Stomach (tissue), 9 donors: ENCODE measurements around the gene ENTPD2. TPM values are rescaled to one million over a fixed set of nuclear protein-coding genes. Genes with fewer than 3 reads are reported as not detected.
"Not testable (repeated sequence)": the region's sequence is repeated elsewhere in the genome, so short reads cannot be mapped to it uniquely, and the experiment has no call there.

Source experiments
- DNase-seq, 2 donors: peaks; one replicate each; pipeline versions ENCODE4 v3.0.0 to v3.0.0-alpha.2; 2013 to 2019
- H3K27ac ChIP-seq, 5 donors: fragments of 200-600 bp in 4 of 5; sonication (generic) in 4 of 5; one replicate each; pipeline ENCODE4 v1.5.1; 2013 to 2019; ENCODE audit warnings: mild to moderate bottlenecking in 1 of 5, moderate library complexity in 1 of 5
- H3K27me3 ChIP-seq, 3 donors: fragments of 200-600 bp; sonication (generic); one replicate each; pipeline ENCODE4 v1.5.1; 2017 to 2019; ENCODE audit warnings: mixed run types in 1 of 3
- H3K36me3 ChIP-seq, 4 donors: fragments of 200-600 bp; sonication (generic); 1 replicate in 3 of 4; 2 replicates in 1 of 4; pipeline ENCODE4 v1.5.1; 2016 to 2019
- H3K4me1 ChIP-seq, 4 donors: fragments of 200-600 bp; sonication (generic); one replicate each; pipeline ENCODE4 v1.5.1; 2016 to 2019
- H3K4me3 ChIP-seq, 4 donors: fragments of 200-600 bp; sonication (generic) in 3 of 4; one replicate each; pipeline ENCODE4 v1.5.1; 2016 to 2019; ENCODE audit warnings: mild to moderate bottlenecking in 1 of 4
- H3K9me3 ChIP-seq, 4 donors: fragments of 200-600 bp; sonication (generic); one replicate each; pipeline ENCODE4 v1.5.1; 2016 to 2019
- CTCF ChIP-seq, 7 experiments: fragments of 450-650 bp in 4 of 7; fragments of 200-600 bp in 3 of 7; sonication (generic) in 3 of 7; IDR thresholded peaks; one replicate each; pipeline ENCODE4 v1.5.1; 2016 to 2019; ENCODE audit warnings: antibody characterized with exemption in 7 of 7, control low read depth in 2 of 7, mild to moderate bottlenecking in 1 of 7
- EP300 ChIP-seq: sonication (generic); formaldehyde crosslinking; IDR thresholded peaks from one replicate; pipeline ENCODE4 v1.6.1; 2017; ENCODE audit warnings: antibody characterized with exemption
- POLR2A ChIP-seq, 4 donors: fragments of 450-650 bp; IDR thresholded peaks; one replicate each; pipeline ENCODE4 v1.6.1; 2016; ENCODE audit warnings: antibody characterized with exemption in 4 of 4, control low read depth in 2 of 4, mild to moderate bottlenecking in 1 of 4, moderate library complexity in 1 of 4
- POLR2AphosphoS5 ChIP-seq, 3 donors: sonication (generic); formaldehyde crosslinking; IDR thresholded peaks; one replicate each; pipeline ENCODE4 v1.6.1; 2016; ENCODE audit warnings: antibody characterized with exemption in 3 of 3
- WGBS, 5 donors: extraction: QIAGEN DNeasy Blood & Tissue Kit in 3 of 5; methylation state at CpG; one replicate each; pipeline versions ENCODE4 v1.1.5 to v1.1.7; 2013 to 2018; 5-methylcytosine and 5-hydroxymethylcytosine counted together
- intact Hi-C: fragments of 100-400 bp; cut with DNase I; formaldehyde crosslinking; loops from one replicate; pipeline ENCODE4 v1.15.1; 2023; ENCODE audit warnings: low total_unique reads
- polyA plus RNA-seq, 3 donors: library from polyadenylated mRNA; stranded (reverse); fragments of 200-250 nt; gene quantifications; one replicate each; pipeline ENCODE4 v1.2.3, GENCODE V29; 2013
- total RNA-seq, 5 donors: library from RNA; depleted of rRNA; stranded (reverse); fragments of >200 nt; gene quantifications; one replicate each; pipeline versions ENCODE4 v1.1.0 to v1.2.3, GENCODE V29; 2014 to 2016
- donor health status: healthy with polysubstance abuse.
- donor health status: Bipolar disorder and iron deficiency.
- donor health status: healthy.

ENTPD2 gene
- total and polyA plus RNA-seq, 8 donors: 2.0 to 11.3 (median 3.5) TPM; not detected in 1

GRCh38 chr9:137063311-137064026, 9.6 kb upstream of the ENTPD2 start:
- H3K4me1 ChIP-seq: peaks cover 0 to 28% (median 17%) of the 10 kb centered on the region in 4 donors
- WGBS, 5 donors: 73 to 88% (median 83%) methylated on average over 11 to 26 of the region's 26 CpGs
- no peak for TF ChIP-seq CTCF (IDR thresholded peaks at IDR 0.05)
- TF ChIP-seq EP300: no peak
- TF ChIP-seq POLR2A (IDR thresholded peaks at IDR 0.05): no peak
- TF ChIP-seq POLR2AphosphoS5 (IDR thresholded peaks at IDR 0.05): no peak
- peaks cover 0 to 14% (median 0%) of the 10 kb centered on the region in 3 donors for H3K27me3 ChIP-seq
- H3K9me3 ChIP-seq: no peaks in the 10 kb centered on the region
- DNase-seq: no peak
- no peak overlapping the region for H3K4me3 ChIP-seq
- intact Hi-C loops: no loop called here
- no peaks in the 10 kb centered on the region for H3K36me3 ChIP-seq
- no peak overlapping the region for H3K27ac ChIP-seq

DNA sequence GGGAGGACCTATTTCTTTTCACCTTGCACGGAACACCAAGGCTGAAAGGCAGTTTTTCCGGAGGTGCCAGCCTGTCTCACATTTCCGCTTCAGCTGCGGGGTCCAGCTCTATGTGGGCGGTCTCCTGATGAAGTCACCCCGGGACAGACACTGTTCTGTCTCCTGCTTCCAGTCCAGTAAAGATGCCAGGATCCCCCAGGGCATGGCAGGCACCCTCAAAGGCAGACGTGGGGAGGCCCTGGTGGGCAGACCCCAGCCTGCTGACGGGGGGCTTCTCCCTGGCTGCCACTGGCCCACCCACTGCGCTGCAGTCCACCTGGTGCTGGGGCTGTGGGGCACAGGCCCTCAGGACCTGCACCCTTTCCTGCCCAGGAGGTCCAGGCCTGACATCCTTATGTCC, 8.9 kb upstream of the ENTPD2 start:
- peaks cover 0 to 25% (median 15%) of the 10 kb centered on the region in 4 donors for H3K4me1 ChIP-seq
- DNase-seq, H3K27ac ChIP-seq, H3K27me3 ChIP-seq, H3K36me3 ChIP-seq, intact Hi-C loops, H3K9me3 ChIP-seq, H3K4me3 ChIP-seq: not testable (repeated sequence)
- WGBS, 5 donors: 80 to 92% (median 87%) methylated on average over 1 to 7 of the region's 9 CpGs

DNA sequence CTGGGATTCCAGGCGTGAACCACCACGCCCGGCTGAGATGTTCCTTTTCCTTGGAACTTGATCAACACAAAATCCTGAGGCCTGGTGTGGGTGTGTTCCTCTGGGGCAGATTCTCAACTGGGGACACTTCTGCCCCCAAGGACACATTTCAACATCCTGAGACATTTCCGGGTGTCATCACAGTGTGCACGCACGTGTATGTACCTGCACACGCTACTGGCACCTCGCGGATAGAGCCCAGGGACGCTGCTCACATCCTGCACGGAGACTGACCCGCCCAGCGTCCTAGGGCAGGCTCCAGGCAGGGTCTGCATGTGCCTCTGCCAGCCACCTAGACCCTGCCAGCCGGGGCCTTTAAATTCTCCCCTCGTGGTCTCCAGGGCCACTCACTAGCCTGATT, 8.5 kb upstream of the ENTPD2 start:
- Histone ChIP-seq H3K27ac (no peak overlapping the region), H3K36me3 (no peaks in the 10 kb centered on the region), H3K9me3 (no peaks in the 10 kb centered on the region), H3K27me3 (peaks cover 0 to 8% (median 0%) of the 10 kb centered on the region in 3 donors), H3K4me1 (peaks cover 0 to 27% (median 18%) of the 10 kb centered on the region in 4 donors), H3K4me3 (no peak overlapping the region)
- intact Hi-C loops: no loop called here
- TF ChIP-seq EP300: no peak
- no peak for TF ChIP-seq CTCF (IDR thresholded peaks at IDR 0.05)
- TF ChIP-seq POLR2AphosphoS5 (IDR thresholded peaks at IDR 0.05): no peak
- TF ChIP-seq POLR2A (IDR thresholded peaks at IDR 0.05): no peak
- DNase-seq: no peak
- 80 to 89% (median 85%) methylated on average over 15 of the region's 15 CpGs for WGBS, 5 donors

GRCh38 chr9:137058521-137059234, 4.8 kb upstream of the ENTPD2 start:
- H3K9me3 ChIP-seq: no peaks in the 10 kb centered on the region
- 80 to 91% (median 88%) methylated on average over 9 of the region's 9 CpGs for WGBS, 5 donors
- peaks cover 26 to 49% (median 40%) of the 10 kb centered on the region in 4 donors for H3K4me1 ChIP-seq
- H3K27me3 ChIP-seq: peaks cover 0 to 18% (median 7%) of the 10 kb centered on the region in 3 donors
- no peak overlapping the region for H3K27ac ChIP-seq
- no peaks in the 10 kb centered on the region for H3K36me3 ChIP-seq
- intact Hi-C loops: no loop called here
- no peak overlapping the region for H3K4me3 ChIP-seq
- DNase-seq: no peak
- no peak for TF ChIP-seq POLR2AphosphoS5 (IDR thresholded peaks at IDR 0.05)
- TF ChIP-seq POLR2A (IDR thresholded peaks at IDR 0.05): no peak
- no peak for TF ChIP-seq EP300
- TF ChIP-seq CTCF (IDR thresholded peaks at IDR 0.05): no peak
